ENCODE results near the gene RAB11FIP3.

DNA sequence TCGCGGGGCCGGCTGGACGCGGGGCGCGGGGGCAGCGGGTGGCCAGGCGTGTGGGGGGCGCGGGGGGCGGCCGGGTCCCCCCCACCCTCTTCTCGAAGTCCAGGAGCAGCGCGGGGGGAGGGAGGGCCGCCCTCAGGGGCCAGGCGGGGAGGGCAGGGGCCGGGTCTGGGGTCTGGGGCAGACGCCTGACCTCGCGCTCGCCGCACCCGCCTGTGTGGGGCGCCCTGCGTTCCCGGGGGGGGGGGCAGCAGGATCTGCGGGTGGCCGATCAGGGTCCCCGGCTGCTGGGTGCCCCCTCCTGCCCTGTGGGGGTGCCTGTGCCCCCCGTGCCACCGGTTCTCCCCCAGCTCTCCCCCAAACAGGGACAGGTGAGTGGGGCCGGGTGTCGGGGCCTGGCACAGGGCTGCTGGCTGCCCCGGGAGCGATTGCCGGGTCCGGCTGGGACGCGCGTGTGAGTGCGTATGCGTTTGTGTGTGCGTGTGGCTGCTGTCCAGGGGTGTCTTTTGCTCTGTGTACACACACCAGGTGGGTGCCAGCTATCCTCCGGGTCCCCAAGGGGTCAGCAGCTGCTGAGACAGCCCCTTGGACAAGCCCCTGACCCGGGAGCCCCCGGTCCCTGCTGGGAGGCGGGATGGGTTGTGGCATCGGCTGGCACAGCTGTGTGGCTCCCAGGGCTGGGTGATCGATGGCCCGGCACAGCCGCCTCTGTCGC is 135.4 kb downstream of the RAB11FIP3 start:
- TF ChIP-seq, protein P1, sequence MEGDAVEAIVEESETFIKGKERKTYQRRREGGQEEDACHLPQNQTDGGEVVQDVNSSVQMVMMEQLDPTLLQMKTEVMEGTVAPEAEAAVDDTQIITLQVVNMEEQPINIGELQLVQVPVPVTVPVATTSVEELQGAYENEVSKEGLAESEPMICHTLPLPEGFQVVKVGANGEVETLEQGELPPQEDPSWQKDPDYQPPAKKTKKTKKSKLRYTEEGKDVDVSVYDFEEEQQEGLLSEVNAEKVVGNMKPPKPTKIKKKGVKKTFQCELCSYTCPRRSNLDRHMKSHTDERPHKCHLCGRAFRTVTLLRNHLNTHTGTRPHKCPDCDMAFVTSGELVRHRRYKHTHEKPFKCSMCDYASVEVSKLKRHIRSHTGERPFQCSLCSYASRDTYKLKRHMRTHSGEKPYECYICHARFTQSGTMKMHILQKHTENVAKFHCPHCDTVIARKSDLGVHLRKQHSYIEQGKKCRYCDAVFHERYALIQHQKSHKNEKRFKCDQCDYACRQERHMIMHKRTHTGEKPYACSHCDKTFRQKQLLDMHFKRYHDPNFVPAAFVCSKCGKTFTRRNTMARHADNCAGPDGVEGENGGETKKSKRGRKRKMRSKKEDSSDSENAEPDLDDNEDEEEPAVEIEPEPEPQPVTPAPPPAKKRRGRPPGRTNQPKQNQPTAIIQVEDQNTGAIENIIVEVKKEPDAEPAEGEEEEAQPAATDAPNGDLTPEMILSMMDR (conservative IDR thresholded peaks at IDR 0.05) = no peak
- TF ChIP-seq EZH2 (IDR thresholded peaks at IDR 0.05; ENCODE audit: low read depth) = no peak

All from PC-9 (cell line).